Daoy (cell line): ENCODE data around the gene RNLS. TPM values are rescaled to one million over a fixed set of nuclear protein-coding genes. Genes with fewer than 3 reads are reported as not detected.

Experiments used
- DNase-seq: peaks from one replicate; pipeline ENCODE4 v3.0.0-alpha.2; 2015; ENCODE audit warnings: low read depth
- total RNA-seq: library from RNA; depleted of rRNA; stranded (reverse); fragments of >200 nt; shearing (Covaris generic); gene quantifications from 2 replicates; pipeline ENCODE4 v1.2.3, GENCODE V29; 2014; rRNA removed

RNLS gene
- total RNA-seq, result 4.3 and 13.9 TPM in 2 replicates

DNA sequence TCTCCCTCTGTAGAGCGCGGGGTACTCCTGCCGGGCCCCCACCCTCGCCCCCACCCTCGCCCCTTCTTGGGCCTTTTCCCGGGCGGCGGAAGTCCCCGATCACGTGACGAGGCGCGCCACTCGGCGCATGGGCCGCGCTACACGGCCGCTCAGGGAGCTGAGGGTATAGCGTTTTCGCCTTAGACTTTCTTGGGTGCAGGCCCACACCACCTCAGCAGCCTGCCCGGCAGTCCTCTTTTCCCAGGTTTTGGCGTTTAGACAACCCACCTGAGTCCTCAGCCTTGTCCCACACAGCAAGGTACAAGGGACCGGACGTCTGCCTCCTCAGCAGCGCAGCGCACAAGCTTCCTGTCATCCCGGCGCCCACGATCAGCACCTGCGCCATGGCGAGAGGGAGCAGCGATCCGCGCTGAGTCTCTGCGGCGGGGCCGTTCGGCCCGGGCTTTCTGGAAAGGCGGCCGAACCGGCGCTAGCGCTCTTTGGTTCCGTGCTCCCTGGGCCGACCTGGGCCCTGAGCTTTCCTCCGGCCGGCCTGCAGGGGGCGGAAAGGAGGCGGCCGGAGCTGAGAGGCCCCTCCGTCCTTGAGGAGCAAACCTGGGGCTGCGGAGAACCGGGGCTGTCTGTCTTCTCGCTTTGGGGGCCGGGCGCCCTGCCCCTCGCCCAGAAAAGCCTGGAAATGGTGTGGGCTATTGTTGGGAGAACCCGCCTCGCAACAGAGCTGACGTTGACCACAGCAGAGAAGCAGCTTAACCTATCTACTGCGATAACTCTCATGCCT is at the start of gene RNLS:
Gene RNLS, minus strand, starts transcription at position 513 of the 778 bp plus-strand sequence.
- peak; percentile 63 for DNase-seq

DNA sequence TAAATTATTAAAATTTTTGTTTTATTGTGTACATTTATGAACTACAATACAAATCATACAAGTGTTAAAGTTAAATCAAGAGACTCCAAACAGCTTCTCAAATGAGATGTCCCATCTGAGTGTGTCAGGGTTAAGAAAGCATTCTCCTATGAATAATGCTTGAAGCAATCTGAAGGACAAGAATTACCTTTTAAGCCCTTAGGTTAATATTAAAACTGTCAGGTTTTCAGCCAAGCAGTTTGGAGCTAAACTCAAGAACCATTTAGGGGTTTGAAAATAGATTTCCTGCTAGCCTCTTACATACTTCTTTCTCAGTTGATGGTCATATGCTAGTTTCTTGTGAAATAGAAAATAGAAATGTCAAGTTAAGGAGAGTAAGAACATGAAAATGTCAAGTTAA is 41.7 kb upstream of the RNLS start:
- no peak for DNase-seq

DNA sequence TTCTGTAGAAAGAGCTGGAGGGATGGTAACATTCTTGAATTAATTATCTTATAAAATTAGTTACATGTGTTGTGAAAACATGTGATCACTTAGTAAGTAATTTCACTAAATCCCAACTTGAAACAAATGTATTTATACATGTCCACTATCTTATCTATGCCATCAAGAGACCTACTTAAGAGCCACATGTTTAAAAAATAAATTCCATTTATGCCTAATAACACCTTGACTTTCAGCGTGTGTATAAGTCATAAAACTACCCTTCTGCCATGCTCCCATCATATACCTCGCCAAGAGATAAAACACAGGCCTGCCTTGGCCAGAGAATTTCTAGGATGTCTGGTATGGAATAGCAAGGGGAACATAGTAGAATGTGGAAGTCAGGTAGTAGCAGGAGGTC is 40.7 kb upstream of the RNLS start:
- DNase-seq, result no peak

DNA sequence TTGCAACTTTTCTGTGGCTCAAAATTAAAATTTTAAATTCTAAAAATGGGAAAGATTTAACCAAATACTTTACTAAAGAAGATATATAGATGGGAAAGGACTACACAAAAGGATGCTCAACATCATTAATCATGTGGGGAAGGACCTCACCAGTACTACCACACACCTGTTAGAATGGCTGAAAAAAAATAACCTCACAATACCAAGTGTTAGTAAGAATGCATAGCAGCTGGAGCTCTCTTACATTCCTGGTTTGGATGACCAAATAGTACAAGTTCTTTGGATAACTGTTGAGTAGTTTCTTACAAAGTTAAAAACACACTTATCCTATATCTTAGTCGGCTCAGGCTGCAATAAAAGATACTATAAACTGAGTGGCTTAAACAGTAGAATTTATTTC is 37.3 kb upstream of the RNLS start:
- DNase-seq, result no peak

DNA sequence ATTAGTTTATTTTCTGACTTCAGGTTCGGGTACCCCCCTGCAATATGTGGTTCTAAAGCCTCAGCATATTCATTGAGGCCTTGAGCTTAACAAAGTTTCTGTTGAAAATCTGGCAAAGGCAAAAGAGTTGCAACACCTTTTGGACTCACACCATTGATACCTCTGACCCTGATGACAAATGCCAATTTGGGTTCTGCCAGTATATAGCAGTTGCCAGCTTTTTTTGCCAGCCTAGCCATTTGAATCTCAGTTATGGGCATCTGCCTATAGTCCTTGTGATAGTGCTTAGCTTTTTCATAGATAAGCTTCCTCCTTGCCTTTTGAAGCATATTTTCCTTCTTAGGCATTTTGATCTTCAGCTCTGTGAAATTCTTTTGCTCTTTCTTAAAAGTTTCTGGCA is 35.4 kb upstream of the RNLS start:
- no peak for DNase-seq

DNA sequence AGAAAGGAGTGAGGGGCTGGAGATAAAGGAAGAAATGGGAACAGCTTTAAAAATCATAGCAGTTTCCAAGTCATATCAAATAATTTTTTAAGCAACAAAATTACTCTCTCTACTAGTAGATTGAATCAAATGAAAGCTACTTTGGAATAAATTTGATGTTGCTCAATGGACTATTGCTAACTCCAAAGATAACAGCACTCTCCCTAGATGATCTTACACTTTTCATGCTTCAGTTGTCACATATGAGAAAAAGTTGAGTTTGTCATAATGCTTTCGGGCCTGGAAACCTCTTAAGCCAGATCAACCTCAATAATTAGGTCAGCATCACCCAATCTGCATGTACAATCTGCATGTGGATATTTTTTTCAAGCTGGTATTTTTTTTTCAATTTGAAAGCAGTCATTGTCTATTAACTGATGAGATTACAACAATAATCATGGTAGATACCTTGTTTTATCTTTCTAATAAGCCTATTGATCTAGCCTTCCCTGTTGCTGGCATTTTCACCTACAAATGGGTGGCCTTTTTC is 34.7 kb upstream of the RNLS start:
- DNase-seq, result no peak

DNA sequence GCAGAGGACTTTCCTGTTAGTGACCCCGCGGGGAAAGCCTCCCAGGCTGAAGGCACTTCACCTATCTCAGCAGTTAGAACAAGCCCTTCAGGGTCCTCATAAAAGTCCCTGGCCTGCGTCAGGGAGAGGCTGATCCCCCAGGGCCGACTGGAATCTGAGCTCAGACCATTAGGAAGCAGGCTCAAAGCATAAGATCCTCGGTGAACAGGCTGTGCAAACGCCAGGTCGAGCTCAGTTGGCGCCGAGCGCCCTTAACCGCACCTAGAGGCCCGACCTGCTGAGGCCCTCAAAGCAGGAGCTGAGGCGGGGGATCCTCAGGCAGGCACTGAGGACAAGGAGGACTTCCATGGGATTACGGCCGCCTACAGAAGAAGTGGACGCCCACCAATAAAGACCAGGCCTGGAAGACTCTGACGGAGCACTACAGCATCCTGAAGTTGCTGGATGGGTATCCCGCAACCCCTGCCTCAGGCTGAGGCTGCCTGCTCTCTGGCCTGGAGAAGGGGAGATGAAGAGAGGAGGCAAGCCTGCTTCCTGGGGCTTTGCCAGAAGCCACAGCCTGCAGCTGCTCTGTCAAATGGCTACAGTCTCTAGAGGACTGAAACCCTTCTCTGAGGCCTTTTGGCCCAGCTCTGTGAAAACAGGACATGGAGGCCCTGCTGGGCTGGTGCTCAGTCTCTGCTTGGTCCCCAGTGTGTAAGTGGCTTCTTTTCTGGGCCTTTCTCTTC is 33.3 kb upstream of the RNLS start:
- DNase-seq, result no peak

DNA sequence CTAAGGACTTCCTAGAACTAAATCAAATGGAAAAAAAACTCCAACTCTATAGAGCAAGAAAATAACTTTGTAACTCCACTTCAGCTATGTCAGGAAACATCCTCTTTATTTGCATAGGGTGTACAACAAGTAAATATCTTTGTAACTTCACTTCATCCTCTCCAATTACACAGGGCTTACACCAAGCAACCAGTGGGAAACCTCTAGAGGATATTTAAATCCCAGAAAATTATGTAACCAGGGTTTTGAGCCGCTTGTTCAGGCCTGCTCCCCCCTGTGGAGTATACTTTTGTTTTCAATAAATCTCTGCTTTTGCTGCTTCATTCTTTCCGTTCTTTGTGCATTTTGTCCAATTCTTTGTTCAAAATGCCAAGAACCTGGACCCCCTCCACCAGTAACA is 25.7 kb upstream of the RNLS start:
- no peak for DNase-seq

DNA sequence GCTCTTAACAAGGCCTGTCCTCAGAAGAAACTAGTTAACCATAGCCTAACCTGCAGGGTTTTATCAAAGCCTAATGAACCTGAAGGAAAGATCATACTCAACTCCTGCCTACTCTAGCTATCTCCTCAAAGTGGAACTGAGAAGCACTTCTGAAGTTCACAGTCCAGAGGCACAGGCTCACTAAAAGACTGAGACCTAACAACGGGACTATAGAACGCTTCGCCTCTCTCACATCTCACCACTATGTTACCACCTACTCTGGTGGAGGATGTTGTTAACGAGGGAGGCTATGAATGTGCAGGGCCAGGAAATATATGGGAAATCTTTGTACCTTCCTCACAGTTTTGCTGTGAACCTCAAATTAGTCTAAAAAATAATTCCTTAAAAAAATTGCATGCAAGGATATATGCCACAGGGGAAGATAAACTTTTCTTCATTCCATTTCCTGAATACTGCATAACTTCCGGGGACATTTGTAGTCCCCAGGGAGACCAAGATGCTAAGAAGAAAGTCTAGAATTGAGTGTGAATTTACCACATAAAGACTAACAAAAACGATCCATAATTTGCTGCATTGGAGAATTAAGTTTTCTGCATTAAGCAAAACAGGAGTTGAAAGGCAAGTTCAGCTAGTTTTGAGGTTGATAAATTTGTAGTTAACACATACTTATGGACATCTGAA is 25.1 kb upstream of the RNLS start:
- no peak for DNase-seq

DNA sequence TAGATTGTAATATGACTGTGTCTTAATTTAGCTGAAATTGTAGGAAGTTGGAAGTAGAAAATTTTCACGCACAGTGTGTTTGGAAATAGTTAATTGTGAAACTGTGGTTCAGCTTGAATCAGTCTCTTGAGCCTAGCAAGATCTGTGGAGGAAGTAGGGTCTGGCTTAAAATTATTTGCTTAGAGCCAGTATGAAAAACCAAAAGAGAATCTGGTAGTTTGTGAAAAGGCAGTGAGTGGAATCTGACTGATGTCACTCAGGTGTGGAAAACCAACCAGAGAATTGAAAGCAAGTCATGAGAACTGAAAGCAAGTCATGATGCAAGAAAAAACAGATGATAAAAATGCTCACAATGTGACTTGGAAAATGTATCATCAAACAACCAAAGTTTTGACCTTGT is 14.9 kb upstream of the RNLS start:
- DNase-seq, result no peak

DNA sequence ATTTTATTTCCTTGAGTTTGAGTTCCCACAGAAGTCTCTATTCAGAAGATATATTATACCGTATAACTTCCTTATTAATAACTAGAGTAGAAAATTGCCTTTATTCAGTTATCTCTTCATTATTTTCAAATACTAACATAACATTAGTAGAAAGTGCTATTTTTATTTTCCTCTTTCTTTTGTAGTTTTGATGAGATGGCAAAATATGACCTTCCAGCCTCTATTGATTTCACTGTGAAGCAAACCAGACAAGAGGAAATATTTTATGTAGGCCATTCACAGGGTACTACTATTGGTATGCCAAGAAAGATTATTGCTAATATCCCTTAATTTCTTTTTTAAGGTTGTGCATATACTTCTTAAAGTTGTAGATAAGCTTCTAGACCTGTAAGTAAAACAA is 11.4 kb upstream of the RNLS start:
- DNase-seq, result no peak

DNA sequence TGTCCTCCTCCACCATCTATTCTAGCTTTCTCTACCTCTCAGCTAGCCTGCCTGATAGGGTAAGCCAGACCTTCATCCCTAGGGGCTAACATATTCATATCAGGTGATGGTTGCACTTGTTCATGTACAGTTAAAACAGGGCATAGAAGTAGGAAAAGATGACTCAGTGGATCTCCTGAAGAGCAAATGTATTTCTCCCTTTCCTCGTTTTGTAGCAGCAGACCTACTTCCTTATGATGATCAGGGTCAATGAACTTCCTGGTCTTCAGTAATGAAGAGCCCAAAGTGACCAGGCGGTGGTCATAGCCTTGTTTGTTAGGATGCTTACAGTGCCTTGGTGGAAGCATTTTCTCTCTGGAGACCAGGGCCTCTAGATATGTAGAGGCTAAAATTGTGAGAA is 9.8 kb upstream of the RNLS start:
- DNase-seq, result no peak

DNA sequence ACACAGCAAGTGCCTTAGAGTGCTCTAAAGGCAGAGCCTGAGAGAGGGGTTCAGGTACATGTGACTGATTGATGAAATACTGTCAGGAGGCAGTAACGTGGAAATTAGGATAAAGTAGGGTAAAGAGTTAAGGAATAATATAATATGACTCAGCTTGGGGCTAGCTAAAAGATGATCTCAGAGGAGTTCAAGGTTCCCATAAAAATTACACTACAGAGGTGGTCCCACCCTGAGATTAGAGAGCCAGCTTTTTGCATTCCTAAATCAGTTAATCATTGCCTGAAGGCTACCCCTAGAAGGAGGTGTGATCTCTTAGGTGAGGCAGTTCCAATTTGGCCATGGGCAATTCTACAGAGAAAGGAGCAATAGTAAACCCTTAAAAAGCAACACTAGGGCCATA is 9.3 kb upstream of the RNLS start:
- peak; percentile 5 for DNase-seq

DNA sequence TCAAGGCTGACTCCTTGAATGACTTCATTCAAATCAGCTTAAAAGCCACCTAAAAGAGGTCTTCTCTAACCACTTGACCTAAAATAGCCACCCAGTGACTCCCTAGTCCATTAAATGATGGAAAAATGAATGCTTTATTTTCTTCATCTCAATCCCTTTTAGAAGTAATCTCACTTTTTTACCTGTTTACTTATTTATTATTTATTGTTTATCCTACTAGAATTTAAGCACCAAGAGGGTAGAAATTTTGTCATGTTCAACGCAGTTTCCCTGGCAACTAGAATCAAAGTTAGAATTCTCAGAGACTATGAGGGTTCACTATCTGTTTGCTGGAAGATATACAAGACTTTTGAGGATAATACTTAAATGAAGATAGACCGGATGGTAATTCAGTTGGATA is 3.3 kb upstream of the RNLS start, which contains the start of gene LIPJ:
Gene LIPJ, plus strand, starts transcription at position 301 of the 400 bp plus-strand sequence. CDS start 3,926 bp downstream, outside the sequence.
- DNase-seq, result no peak

DNA sequence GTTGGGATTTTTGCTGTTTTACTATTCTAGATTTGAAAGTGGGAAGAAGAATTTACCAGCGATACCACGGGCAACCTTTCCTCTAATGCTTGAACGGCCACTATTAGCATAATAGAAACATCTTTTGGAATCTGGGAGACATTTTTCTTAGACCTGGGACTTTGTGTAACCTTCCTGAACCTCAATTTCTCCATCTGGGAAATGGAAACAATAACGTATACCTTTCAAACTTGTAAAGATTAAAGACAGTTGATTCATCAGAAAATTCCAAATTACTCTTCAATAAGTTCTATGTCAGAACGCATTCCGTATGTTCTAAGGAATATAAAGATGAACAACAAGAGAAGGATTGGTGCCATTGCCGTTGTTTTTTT is 453 bp upstream of the RNLS start:
- no peak for DNase-seq

DNA sequence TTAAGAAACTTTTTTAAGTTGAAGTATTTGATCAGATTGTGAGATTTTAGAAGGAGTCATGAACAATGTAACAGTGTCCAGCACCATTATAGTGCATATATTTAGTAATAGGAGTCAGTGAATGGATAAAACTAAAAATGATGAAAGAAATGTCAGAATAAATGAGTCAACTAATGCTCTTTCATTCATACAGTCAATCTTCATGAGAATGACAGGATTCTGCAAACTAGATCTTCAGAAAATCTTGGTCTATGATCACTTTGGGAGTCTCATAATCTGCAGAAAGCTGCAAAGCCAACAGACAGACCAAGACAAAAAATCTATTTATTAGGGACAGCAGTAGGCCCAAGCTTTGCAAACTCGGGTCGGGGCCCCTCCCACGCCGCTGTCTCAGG is 710 bp downstream of the RNLS start:
- no peak for DNase-seq

DNA sequence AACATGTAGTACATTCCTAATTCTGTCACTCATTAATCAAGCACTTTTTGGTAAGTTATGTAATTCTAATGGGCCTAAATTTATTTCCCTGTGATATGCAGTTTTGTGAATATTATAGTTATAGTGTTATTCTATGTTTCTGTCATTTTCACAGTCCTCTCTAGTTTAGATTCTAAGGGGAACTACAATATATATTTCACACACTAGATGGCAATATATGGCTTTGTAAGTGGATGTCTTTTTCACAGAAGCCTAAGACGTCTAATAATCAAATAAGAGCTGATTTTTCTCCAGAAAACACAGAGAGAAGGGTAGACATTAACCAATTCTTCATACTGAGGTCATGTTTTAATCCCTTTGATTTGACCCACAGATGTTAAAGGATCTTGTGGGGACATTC is 18.0 kb downstream of the RNLS start:
- no peak for DNase-seq

DNA sequence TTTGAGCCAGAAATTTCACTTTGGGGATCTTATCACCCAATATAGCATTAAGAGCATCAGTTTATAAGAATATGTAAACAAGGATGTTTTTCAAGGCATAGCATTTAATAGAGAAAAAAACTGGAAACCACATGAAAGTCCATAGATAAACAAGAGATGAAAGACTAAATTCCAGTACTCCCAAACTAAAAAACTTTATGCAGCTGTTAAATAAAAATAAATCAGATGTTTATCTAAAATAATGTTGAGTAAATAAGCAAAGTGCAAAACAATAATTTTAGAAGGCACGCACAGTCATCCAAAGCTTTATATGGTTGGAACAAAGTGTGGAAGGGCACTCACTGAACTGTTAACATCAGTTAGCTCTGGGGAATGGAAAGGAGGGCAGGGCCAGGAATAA is 21.0 kb downstream of the RNLS start:
- no peak for DNase-seq

DNA sequence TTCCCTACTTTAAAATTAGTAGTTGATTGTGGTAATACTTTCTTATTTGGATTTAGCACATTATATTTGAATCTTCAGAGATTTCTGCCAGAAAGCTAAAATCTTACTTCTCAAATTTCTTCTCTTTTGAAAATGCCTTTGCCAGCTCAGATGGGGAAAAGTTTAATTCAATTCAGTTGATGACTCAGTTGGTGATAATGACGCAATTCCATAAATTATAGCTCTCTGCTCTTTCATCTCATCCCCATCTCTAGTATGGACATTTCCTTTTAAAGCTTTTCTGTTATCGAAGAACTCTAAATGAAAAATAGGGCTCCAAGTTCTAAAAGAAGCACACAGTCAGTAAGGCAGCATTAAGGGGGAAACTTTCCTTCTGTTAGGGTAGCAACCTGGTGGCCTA is 25.5 kb downstream of the RNLS start:
- peak; percentile 9 for DNase-seq

DNA sequence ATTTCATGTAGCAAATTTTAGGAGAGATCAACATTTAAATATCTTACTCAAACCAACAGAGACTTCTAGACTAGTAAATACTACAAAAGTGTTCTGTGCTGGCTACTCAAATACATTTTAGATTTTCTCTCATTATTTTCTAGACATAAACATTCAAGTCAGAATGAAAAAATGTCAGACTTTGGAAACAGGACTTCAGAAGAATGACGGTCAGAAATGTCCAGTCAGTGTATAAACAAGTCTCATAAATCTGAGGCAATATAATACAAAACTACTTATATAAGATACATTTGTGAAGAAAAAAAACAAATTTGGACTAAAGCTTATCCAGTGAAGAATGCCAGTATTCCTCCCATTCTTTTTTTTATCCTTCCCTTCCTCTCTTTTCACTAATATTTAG is 25.9 kb downstream of the RNLS start:
- DNase-seq, result no peak

DNA sequence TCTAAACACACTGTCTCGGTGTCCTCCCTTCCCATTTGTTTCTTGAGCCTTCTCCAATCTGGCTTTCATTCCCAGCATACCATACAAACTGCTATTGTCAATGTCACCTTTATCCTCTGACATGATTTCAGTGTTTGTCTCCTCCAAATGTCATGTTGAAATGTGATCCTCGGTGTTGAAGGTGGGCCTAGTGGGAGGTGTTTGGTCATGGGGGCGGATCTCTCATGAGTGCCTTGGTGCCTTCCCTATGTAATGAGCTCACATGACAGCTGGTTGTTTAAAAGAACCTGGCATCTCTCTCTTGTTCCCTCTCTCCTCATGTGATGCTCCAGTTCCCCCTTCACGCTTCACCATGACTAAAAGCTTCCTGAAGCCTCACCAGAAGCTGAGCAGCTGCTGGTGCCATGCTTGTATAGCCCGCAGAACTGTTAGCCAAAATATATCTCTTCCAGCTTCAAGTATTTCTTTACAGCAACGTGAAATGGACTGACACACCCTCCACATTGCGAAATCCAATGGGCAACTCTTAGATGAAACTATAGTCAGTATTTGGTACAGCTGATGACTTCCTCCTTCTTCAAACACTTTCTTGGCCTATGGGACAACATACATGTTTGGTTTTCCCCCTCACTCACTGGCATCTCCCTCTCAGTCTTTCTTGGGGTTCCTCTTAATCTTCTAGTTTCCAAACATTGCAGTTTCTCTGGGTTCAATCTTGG is 27.8 kb downstream of the RNLS start:
- no peak for DNase-seq
